LoVo (cell line): ENCODE results near the gene SYNE3.

Source experiments
- DNase-seq: peaks from one replicate; pipeline ENCODE4 v3.0.0-alpha.2; 2016; ENCODE audit warnings: low spot score

SYNE3 gene

DNA sequence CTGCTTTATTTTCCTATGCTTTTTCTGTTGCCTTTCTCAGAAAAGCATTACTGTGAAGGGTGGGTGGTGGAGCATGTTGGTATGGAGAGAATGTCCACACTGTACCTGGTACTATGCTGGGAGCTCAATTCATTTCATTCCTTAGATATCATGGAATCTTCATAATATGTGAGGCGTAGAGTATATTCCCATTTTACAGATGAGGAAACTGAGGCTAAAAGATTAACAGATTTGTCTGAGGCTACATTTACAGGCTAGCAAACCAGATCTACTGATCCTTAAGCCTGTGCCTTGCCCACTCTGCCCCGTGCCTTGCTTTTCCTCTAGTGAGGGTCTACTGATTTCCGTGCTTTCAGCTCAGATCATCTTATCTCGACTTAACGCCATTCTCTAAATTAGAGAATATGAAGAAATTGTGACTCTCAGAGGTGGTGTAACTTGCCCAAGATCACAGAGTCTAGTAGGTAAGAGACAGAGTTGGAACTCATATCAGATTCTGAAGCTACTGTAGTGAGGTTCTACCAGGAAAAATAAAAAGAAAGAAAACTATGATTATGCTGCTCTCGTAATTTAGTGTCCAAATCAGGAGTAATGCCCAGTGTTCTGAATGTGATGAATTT lies 23.9 kb upstream of the SYNE3 start:
- no peak for DNase-seq

- no peak for DNase-seq
These were observed 22.5 kb upstream of the SYNE3 start for GRCh38 chr14:95538801-95539509.

GRCh38 chr14:95537298-95538089 lies 21.0 kb upstream of the SYNE3 start:
- DNase-seq: no peak

- DNase-seq: no peak
These were observed 20.2 kb upstream of the SYNE3 start for GRCh38 chr14:95536671-95537070.

- no peak for DNase-seq
These were observed 19.7 kb upstream of the SYNE3 start for GRCh38 chr14:95536036-95536593.

GRCh38 chr14:95535226-95536021 lies 19.0 kb upstream of the SYNE3 start:
- no peak for DNase-seq

DNA sequence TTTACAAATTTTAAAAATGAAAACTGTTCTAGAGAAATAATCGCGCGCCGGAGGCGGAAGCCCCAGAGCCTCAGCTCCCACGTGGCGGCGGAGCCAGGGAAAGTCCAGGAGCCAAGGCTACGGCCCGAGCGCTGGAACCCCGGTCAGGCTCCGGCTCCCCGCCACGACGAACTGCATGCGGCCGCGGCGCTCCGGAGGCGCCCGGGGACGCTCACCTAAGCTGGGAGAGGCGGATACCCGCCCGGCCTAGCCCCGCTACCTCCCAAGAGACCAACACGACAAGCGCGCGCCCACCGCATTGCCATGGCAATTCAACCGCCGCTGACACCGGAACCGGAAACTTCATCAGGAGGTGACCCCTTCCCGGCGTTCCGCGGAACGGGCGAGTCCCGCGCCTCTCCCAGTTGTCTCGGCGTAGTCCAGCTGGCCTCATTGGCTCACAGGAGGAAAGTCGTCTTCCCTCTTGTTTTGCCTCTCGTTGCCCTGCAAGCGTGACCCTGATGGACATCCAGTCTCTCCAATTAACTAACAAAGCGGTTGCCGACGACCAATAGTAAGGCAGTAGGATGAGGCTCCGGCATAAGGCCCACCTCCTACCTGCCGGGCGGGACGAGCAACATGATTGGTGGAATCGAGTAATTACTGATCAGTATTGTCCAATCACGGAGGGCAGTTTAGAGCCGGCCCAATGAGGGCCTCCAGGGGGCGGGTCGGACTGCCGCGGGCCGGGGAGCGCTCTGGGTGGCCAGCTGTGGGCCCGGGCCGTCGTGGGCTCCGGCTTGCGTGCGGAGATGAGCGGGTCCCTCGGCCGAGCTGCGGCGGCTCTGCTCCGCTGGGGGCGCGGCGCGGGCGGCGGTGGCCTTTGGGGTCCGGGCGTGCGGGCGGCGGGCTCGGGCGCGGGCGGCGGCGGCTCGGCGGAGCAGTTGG lies 18.1 kb upstream of the SYNE3 start, which contains the start of gene GLRX5:
TSS of gene GLRX5 (plus strand) at position 752 of the 927 bp plus-strand sequence. CDS start at position 792, 40 bp downstream.
- peak; percentile 99 for DNase-seq

DNA sequence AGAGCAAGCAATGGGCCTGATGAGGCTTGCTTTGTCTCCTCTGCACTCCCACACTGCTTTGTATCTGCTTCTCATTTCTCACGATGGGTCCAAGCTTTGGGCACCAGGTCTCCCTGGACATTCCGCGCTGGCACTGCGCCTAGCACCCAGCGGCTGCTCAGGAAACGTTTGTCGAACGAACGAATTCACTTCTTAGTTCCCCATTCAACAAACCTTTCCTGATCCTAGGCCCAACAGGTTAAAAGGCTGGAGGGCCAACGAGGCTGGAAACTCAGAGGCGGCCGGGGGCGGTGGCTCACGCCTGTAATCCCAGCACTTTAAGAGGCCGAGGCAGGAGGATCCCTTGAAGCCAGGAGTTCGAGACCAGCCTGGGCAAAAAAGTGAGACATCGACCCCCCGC lies 17.4 kb upstream of the SYNE3 start:
- DNase-seq: no peak

- no peak for DNase-seq
These were observed 17.0 kb upstream of the SYNE3 start for GRCh38 chr14:95533391-95533821.

- no peak for DNase-seq
These were observed 15.5 kb upstream of the SYNE3 start for GRCh38 chr14:95531969-95532368.

- no peak for DNase-seq
These were observed 15.0 kb upstream of the SYNE3 start for GRCh38 chr14:95531473-95531872.

DNA sequence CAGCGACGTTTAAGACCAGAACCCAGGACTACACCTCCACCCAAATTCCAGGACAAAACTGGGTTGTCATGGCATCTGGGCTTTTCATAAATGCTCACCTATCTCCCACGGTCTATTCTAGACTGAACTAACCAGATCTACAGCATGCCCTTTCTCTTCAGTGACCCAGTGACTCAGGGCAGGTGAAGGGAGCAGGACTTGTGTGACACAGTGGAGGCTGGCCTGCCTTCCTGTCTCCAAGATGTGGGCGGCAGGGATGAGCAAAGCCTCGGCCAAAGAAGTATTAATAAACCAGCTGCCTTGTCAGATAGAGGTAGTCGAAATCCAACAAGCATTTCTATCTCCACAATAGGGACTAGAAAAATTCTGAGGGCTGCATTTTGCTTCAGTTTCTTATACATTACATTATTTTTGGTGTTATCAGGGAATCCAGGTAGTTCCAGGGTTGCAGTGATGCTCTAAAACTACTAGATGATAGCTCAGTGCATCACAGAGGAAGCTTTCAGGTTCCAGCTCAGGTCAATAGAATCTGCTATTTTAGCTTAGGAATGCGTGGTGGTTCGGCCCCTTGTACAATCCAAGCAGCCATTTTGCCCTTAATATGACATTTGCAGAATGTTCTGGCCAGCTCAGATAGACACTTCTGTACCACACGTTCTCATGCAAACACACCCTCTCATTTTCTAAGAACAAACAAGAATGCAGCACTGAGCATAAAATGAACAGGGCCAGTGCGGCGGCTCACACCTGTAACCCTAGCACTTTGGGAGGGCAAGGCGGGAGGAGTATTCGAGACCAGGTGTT lies 14.2 kb upstream of the SYNE3 start:
- no peak for DNase-seq

GRCh38 chr14:95529216-95529615 lies 12.8 kb upstream of the SYNE3 start:
- DNase-seq: no peak

DNA sequence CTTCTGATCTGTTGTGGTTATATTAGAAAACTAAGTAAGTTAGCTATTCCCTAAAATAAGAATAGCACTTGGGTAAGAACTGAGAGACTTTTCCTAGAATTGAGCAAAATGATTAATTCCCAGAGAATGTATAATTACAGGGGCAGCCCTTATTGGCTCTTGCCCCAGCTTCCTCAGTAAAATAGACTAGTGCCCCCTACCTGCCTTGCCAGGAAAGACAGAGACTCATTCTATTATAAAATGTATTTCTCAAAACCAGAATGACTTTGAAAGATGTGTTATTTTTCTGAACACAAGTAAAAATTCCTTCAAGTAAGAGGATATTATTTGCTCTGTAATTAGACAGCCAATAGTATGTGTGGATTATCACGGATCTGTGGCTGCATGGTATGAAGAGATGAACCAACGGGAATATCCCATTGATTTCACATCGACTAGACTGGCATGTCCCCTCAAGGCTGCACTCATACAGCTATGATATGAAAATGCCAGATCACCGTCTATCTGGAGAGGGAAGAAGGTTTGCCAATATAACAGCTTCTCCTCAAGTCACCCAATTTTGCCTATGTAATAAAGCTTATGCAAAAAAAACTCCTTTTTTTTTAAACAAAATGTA lies 11.0 kb upstream of the SYNE3 start:
- DNase-seq: peak; percentile 30

DNA sequence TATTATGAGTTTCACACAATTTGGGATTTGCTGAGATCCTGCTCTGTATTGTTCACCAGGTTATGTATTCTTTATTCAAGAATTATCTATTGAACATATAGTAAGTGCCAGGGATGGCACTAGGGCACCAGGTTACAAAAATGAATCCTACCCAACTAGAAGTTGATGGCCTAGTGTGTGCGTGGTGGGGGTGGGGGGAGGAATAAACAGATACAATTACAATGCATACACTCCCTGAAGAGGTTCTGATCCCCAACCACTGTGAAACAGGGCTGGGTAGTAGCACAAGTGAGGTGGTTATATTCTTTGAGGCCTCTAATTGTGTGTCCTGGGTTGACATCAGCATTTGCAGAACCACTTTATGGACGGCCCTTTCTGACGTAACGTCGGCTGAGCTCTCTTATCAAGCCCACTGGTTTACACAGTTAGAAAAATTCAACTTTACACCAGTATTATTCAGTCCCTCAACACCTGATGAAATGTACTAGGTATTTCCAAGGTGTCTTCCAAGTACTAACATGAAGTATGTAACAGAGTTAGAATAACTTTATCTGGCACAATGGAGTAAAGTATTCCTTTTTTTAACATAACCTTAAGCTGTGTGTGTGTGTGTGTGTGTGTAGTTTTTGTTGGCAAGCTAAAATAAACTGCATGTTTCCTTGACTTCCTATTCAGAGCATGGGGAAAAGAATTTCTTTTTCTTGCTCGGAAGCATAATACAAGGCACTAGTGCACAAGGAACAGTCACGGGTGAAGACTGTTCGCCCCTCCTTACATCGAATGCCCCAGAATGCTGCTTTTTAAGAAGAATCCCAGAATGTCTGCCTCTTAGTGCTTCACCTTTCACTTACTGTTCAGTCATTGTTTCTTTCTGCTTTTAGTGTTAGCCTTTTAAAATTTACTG lies 10.3 kb upstream of the SYNE3 start:
- DNase-seq: no peak

DNA sequence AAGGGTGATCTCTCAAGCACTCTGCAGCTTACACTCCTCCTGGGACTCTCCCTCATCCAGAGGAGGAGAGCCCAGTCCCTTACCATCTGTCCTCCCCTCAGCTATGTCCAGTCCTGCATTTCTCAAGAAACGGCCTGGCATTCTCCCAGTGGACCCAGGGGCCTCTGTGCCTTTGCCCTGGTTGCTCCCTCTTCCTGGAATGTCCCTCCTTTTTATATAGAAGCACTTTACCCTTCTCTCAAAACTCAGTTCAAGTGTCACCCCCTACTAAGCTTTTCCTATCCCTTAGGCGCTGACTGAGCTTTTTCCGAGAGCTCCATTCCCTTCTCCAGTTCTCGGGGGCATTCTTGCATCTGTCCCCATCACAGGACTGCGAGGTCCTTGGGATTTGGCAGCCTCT lies 9.5 kb upstream of the SYNE3 start:
- DNase-seq: no peak

DNA sequence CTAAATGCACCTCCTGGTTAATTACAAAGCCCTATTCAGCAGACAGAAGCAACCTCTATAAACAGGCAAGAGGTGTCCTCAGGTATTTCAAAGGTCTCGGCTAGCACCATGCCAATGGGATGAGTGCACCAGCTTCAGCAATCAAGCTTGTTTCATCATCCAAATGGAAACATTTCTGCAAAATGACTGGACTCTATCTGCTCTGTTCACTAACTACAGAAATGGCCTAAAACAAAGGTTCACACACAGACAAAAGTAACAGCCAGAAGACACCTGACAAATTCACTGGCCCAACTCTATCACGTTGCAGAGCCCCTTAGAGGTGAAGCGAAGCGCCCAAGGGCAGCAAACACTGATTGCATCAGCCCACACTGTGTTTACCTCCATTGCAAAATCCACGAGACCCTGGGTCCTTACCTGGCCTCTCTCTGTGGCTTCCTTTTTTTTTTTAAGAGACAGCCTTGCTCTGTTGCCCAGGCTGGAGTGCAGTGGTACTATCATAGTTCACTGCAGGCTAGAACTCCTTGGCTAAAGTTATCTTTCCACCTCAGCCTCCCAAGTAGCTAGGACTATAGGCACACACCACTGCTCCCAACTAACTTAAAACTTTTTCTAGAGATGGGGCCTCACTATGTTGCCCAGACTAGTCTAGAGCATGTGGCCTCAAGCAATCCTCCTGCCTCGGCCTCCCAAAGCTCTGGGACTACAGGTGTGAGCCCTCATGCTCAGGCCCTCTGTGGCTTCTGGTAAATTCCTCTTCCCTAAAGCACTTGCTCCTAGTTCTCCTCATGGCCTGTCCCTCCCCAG lies 8.5 kb upstream of the SYNE3 start:
- peak; percentile 37 for DNase-seq
